GM21576 (cell line): ENCODE data around the gene HPF1.
"Not testable (repeated sequence)": the region's sequence is repeated elsewhere in the genome, so short reads cannot be mapped to it uniquely, and the experiment has no call there.

Experiments used
- ATAC-seq: cut with Tn5 transposase; IDR thresholded peaks from one replicate; pipeline ENCODE4 v1.9.1; 2021; ENCODE audit warnings: mild to moderate bottlenecking, moderate library complexity; ENCODE audit not compliant: unreplicated experiment

The HPF1 gene

DNA sequence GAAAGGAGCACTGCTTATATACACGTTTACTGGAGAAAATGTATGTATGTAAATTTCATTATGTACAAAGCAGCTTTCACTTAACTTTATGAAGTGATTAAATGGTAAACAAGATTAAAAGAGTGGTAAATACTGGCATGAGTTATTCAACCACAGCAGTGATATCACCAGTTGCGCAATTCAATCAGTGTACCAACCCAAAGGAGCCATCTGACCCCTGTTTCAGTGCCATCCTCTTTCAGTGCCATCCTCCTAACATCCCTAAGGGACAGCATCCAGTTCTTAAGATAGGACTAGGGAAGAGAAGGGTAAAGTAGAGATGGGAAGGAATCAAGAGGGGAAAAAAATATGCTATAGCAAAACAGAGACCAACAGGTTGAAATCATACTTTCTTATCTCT lies 16.2 kb downstream of the HPF1 start:
- ATAC-seq, result no peak

DNA sequence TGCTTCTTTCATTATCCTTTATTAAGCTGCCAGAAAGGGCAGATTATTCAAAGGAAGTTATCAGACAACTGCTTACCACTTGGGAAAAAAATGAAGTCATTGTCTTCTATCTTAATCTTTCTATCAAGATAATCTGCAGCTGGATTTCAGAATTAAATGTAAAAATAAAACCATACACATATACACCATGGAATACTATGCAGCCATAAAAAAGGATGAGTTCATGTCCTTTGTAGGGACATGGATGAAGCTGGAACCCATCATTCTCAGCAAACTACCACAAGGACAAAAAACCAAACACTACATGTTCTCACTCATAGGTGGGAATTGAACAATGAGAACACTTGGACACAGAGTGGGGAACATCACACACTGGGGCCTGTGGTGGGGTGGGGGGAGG lies 19.1 kb downstream of the HPF1 start:
- not testable (repeated sequence) for ATAC-seq

DNA sequence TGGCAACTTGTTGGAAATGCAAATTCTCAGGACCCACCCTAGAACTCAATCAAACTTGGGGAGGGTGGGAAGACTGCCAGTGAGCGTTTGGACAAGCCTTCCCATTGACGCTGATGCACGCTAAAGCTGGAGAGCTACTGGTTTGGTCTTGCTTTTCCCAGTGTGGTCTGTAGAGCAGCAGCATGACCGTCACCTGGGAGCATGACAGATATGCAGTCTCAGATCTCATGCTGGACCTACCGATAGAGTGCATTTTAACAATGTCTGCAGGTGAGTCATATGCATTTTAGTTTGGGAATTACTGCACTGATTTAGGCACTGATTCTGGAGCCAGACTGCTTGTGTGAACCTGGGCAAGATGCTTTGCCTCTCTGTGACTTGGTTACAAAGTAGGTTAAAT lies 27.2 kb downstream of the HPF1 start:
- no peak for ATAC-seq

- ATAC-seq, result no peak
Observed at GRCh38 chr4:169727616-169728015, 30.1 kb downstream of the HPF1 start.

DNA sequence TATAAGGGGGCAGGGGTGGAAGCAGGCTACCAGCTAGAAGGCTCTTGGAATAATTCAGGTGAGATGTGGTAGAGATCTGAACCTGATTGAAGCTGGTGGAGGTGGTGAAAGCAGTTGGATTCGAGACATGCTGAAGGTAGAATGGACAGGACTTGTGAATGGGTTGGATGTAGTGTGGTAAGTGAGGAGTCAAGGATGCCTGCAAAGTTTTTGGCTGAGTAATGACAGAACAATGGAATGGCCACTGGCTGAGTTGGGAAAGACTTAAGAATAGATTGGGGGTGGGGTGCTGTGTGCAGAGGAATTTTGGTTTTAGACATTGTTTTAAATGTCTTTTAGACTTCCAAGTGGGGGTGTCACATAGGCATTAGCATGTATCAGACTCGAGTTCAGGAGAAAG lies 33.5 kb downstream of the HPF1 start:
- no peak for ATAC-seq

- no peak for ATAC-seq
Observed at GRCh38 chr4:169723207-169723965, 34.4 kb downstream of the HPF1 start.

DNA sequence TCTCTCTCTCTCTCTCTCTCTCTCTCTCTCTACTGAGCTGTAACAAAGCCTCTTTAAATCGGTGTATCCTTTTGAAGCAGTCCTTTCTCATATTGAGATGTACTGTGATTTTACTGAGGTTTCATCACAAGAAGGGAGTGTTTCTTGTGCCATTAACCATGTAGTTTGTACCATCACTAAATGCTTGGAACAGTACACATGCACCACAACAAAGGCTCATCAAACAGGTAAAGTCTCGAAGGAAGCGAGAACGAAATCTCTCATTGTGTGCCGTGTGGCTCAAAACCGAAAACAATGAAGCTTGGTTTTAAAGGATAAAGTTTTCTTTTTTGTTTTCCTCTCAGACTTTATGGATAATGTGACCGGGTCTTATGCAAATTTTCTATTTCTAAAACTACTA lies 37.2 kb downstream of the HPF1 start:
- ATAC-seq, result no peak

GRCh38 chr4:169716677-169717076 lies 41.1 kb downstream of the HPF1 start:
- no peak for ATAC-seq

- no peak for ATAC-seq
Observed at GRCh38 chr4:169715826-169716225, 41.9 kb downstream of the HPF1 start.

- ATAC-seq, result no peak
Observed at GRCh38 chr4:169707958-169708643, 49.6 kb downstream of the HPF1 start.

GRCh38 chr4:169698331-169698730 lies 59.4 kb downstream of the HPF1 start:
- no peak for ATAC-seq

GRCh38 chr4:169690787-169691186 lies 67.0 kb downstream of the HPF1 start:
- ATAC-seq, result no peak

GRCh38 chr4:169689681-169690080 lies 68.1 kb downstream of the HPF1 start:
- ATAC-seq, result no peak

DNA sequence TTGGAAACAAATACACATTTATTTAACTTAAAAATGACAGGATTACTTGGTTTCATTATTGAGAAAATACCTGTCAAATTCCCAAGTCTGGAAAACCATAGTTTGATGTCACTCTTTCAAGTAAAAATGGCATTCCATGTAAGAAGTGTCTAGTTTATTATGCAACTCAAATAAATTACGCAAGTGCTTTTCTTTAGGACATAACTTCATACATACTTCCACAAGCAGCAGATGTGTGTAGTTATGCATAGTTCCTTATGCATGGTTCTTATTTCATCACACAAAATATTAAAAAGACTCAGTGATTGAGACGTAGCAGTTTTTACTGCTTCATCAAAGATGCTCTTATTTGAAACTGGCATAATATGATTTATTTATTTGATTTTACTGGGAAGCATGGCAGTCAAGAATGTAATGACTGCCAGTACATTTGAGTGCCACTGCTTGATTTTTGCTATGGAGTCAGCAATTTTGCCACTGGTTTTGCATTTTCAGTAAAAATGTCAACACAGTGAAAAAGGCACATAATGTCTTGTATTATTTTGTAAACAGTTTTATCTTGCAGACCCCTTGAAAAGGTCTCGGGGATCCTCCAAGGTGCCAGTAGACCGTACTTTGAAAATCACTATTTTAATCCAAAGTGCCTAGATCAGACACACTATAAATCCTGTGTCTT lies 75.2 kb downstream of the HPF1 start:
- no peak for ATAC-seq
